Testis (tissue), 3 donors: ENCODE measurements around the gene ASB1. TPM values are rescaled to one million over a fixed set of nuclear protein-coding genes. Genes with fewer than 3 reads are reported as not detected.

Source experiments
- DNase-seq: peaks from one replicate; pipeline ENCODE4 v3.0.0-alpha.2; 2019
- H3K27ac ChIP-seq, 2 donors: fragments of 200-600 bp; sonication (generic); one replicate each; pipeline ENCODE4 v1.5.1; 2019
- H3K27me3 ChIP-seq: fragments of 200-600 bp; sonication (generic); one replicate; pipeline ENCODE4 v1.5.1; 2019
- H3K36me3 ChIP-seq: fragments of 200-600 bp; sonication (generic); one replicate; pipeline ENCODE4 v1.5.1; 2017; ENCODE audit warnings: low read depth; ENCODE audit errors: missing control alignments
- H3K4me1 ChIP-seq: fragments of 200-600 bp; sonication (generic); one replicate; pipeline ENCODE4 v1.5.1; 2019
- H3K4me3 ChIP-seq, 2 donors: fragments of 200-600 bp; sonication (generic); one replicate each; pipeline ENCODE4 v1.5.1; 2017 to 2019
- H3K9me3 ChIP-seq: fragments of 200-600 bp; sonication (generic); one replicate; pipeline ENCODE4 v1.5.1; 2017
- CTCF ChIP-seq, 3 experiments: fragments of 450-650 bp in 2 of 3; fragments of 200-600 bp in 1 of 3; sonication (generic) in 1 of 3; IDR thresholded peaks; one replicate each; pipeline ENCODE4 v1.5.1; 2016 to 2019; ENCODE audit warnings: antibody characterized with exemption in 3 of 3, mild to moderate bottlenecking in 2 of 3, moderate library complexity in 1 of 3
- POLR2A ChIP-seq: fragments of 450-650 bp; IDR thresholded peaks from one replicate; pipeline ENCODE4 v1.6.1; 2017; ENCODE audit warnings: antibody characterized with exemption, mild to moderate bottlenecking, moderate library complexity
- WGBS, 2 donors: methylation state at CpG; one replicate each; pipeline ENCODE4 v1.1.5; 2018; 5-methylcytosine and 5-hydroxymethylcytosine counted together
- intact Hi-C: fragments of 100-400 bp; cut with DNase I; formaldehyde crosslinking; loops from one replicate; pipeline ENCODE4 v1.15.1; 2023; ENCODE audit warnings: low total_unique reads
- polyA plus RNA-seq: library from polyadenylated mRNA; stranded (reverse); fragments of 350-450 nt; fragmentation: Illumina TruSeq; extraction: RNeasy Lipid Tissue Mini Kit (QIAGEN cat#74804); gene quantifications from one replicate; pipeline ENCODE4 v1.2.3, GENCODE V29; 2014; ENCODE audit warnings: low read depth, low replicate concordance; ENCODE audit not compliant: insufficient read depth
- total RNA-seq, 2 donors: library from RNA; depleted of rRNA; stranded (reverse); fragments of >200 nt; gene quantifications; one replicate each; pipeline ENCODE4 v1.2.3, GENCODE V29; 2016

Gene ASB1
- total and polyA plus RNA-seq, 3 donors from 2014 or later: 31.4 to 52.5 (median 41.9) TPM

GRCh38 chr2:238391042-238391689 lies 35.6 kb upstream of the ASB1 start:
- 88 to 94% methylated on average over 6 of the region's 6 CpGs for WGBS, 2 donors
- DNase-seq: no peak
- intact Hi-C loops: no loop called here

GRCh38 chr2:238396663-238397062 lies 30.1 kb upstream of the ASB1 start:
- intact Hi-C loops: no loop called here
- DNase-seq: no peak
- WGBS, 2 donors: 87 to 91% methylated on average over 7 of the region's 7 CpGs

More at GRCh38 chr2:238391042-238391689, 35.6 kb upstream of the ASB1 start:
- H3K27me3 ChIP-seq: no peaks in the 10 kb centered on the region
- H3K27ac ChIP-seq: no peak overlapping the region
- H3K36me3 ChIP-seq: no peaks in the 10 kb centered on the region
- H3K9me3 ChIP-seq: no peaks in the 10 kb centered on the region
- no peaks in the 10 kb centered on the region for H3K4me1 ChIP-seq
- TF ChIP-seq POLR2A (no peak), CTCF (IDR thresholded peaks at IDR 0.05) (no peak)
- H3K4me3 ChIP-seq: no peak overlapping the region

GRCh38 chr2:238397356-238397755 lies 29.4 kb upstream of the ASB1 start:
- H3K27me3 ChIP-seq: no peaks in the 10 kb centered on the region
- no peak overlapping the region for H3K27ac ChIP-seq
- H3K36me3 ChIP-seq: no peaks in the 10 kb centered on the region
- no peaks in the 10 kb centered on the region for H3K4me1 ChIP-seq
- TF ChIP-seq POLR2A (no peak), CTCF (IDR thresholded peaks at IDR 0.05) (no peak)
- H3K4me3 ChIP-seq: no peak overlapping the region
- WGBS, 2 donors: 84 to 85% methylated on average over 7 to 14 of the region's 14 CpGs
- no peak for DNase-seq
- intact Hi-C loops: no loop called here
- H3K9me3 ChIP-seq: no peaks in the 10 kb centered on the region

More at GRCh38 chr2:238396663-238397062, 30.1 kb upstream of the ASB1 start:
- no peaks in the 10 kb centered on the region for H3K4me1 ChIP-seq
- TF ChIP-seq POLR2A: no peak
- no peak for TF ChIP-seq CTCF (IDR thresholded peaks at IDR 0.05)
- H3K36me3 ChIP-seq: no peaks in the 10 kb centered on the region
- no peaks in the 10 kb centered on the region for H3K27me3 ChIP-seq
- no peak overlapping the region for H3K27ac ChIP-seq
- no peak overlapping the region for H3K4me3 ChIP-seq
- no peaks in the 10 kb centered on the region for H3K9me3 ChIP-seq

GRCh38 chr2:238398577-238398976 lies 28.1 kb upstream of the ASB1 start:
- Histone ChIP-seq H3K9me3 (no peaks in the 10 kb centered on the region), H3K4me3 (no peak overlapping the region), H3K4me1 (no peaks in the 10 kb centered on the region), H3K36me3 (no peaks in the 10 kb centered on the region), H3K27ac (no peak overlapping the region), H3K27me3 (no peaks in the 10 kb centered on the region)
- TF ChIP-seq POLR2A (no peak), CTCF (IDR thresholded peaks at IDR 0.05) (no peak)
- 67 to 71% methylated on average over 6 of the region's 6 CpGs for WGBS, 2 donors
- no peak for DNase-seq
- intact Hi-C loops: no loop called here

- intact Hi-C loops: no loop called here
- Histone ChIP-seq H3K9me3 (no peaks in the 10 kb centered on the region), H3K27me3 (no peaks in the 10 kb centered on the region), H3K4me1 (no peaks in the 10 kb centered on the region), H3K27ac (no peak overlapping the region), H3K4me3 (no peak overlapping the region), H3K36me3 (no peaks in the 10 kb centered on the region)
- no peak for DNase-seq
- WGBS, 2 donors: 76 to 87% methylated on average over 2 of the region's 2 CpGs
- TF ChIP-seq POLR2A (no peak), CTCF (IDR thresholded peaks at IDR 0.05) (no peak)
Measured at GRCh38 chr2:238399094-238399493, 27.6 kb upstream of the ASB1 start.
